Ishikawa (cell line): ENCODE data around the gene PDZRN3.

Experiments used
- CEBPB ChIP-seq: IDR thresholded peaks from 2 replicates; pipeline ENCODE4 v1.6.1; 2012
- EGR1 ChIP-seq: IDR thresholded peaks from 2 replicates; pipeline ENCODE4 v1.6.1; 2012
- EP300 ChIP-seq: IDR thresholded peaks from 2 replicates; pipeline ENCODE4 v1.6.1; 2012; ENCODE audit warnings: borderline replicate concordance
- FOXM1 ChIP-seq: IDR thresholded peaks from 2 replicates; pipeline ENCODE4 v1.6.1; 2012; ENCODE audit warnings: low read depth, borderline replicate concordance
- MAX ChIP-seq: IDR thresholded peaks from 2 replicates; pipeline ENCODE4 v1.6.1; 2012
- NFIC ChIP-seq: IDR thresholded peaks from 2 replicates; pipeline ENCODE4 v1.6.1; 2012
- RAD21 ChIP-seq: IDR thresholded peaks from 2 replicates; pipeline ENCODE4 v1.6.1; 2012; ENCODE audit warnings: low read depth
- REST ChIP-seq: IDR thresholded peaks from 2 replicates; pipeline ENCODE4 v1.6.1; 2012; ENCODE audit warnings: low read depth, mild to moderate bottlenecking
- TAF1 ChIP-seq: IDR thresholded peaks from 2 replicates; pipeline ENCODE4 v1.6.1; 2012; ENCODE audit warnings: low read depth, mild to moderate bottlenecking
- TCF12 ChIP-seq: IDR thresholded peaks from 2 replicates; pipeline ENCODE4 v1.6.1; 2012; ENCODE audit warnings: low read depth
- TEAD4 ChIP-seq: IDR thresholded peaks from 2 replicates; pipeline ENCODE4 v1.6.1; 2012
- USF1 ChIP-seq: IDR thresholded peaks from 2 replicates; pipeline ENCODE4 v1.6.1; 2012
- YY1 ChIP-seq: IDR thresholded peaks from 2 replicates; pipeline ENCODE4 v1.6.1; 2012; ENCODE audit warnings: low read depth

DNA sequence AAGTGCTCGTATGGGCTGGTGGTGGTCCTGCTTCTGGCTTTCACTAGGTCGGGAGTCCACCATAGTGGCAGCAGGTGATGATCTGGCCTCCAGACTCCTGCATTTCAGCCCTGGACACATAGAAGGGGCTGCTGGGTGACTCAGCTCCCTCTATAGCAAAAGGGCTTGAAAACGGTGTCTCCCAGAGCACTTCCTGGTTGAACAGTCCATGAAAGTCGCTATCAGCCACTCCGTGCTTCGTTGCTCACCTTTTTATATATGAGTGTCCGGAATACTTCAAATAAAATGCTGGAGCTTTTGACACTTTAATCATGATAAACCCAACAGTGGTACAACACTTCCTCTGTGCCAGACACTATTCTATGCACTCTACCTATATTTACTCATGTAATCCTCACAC is 213.2 kb downstream of the PDZRN3 start:
- TF ChIP-seq USF1 (no peak), EGR1 (no peak), CEBPB (no peak), TCF12 (no peak), YY1 (no peak), REST (no peak), RAD21 (no peak), TAF1 (no peak), MAX (no peak), EP300 (no peak), NFIC (no peak), TEAD4 (no peak), FOXM1 (no peak)
